ENCODE data around the gene SGPP1.
"Not testable (repeated sequence)": the region's sequence is repeated elsewhere in the genome, so short reads cannot be mapped to it uniquely, and the experiment has no call there.

Gene SGPP1

GRCh38 chr14:63673255-63673654, 54.6 kb downstream of the SGPP1 start:
- DNase-seq (ENCODE audit: low read depth in 2 of 2), result no peak

- DNase-seq (ENCODE audit: low read depth in 2 of 2), result no peak
These were observed 55.3 kb downstream of the SGPP1 start for GRCh38 chr14:63672417-63673180.

- DNase-seq (ENCODE audit: low read depth in 2 of 2), result no peak
These were observed 55.9 kb downstream of the SGPP1 start for GRCh38 chr14:63671987-63672386.

- no peak for DNase-seq (ENCODE audit: low read depth in 2 of 2)
These were observed 57.2 kb downstream of the SGPP1 start for GRCh38 chr14:63670692-63671091.

- no peak for DNase-seq (ENCODE audit: low read depth in 2 of 2)
These were observed 61.5 kb downstream of the SGPP1 start for GRCh38 chr14:63666335-63666734.

- DNase-seq (ENCODE audit: low read depth in 2 of 2), result no peak
These were observed 64.2 kb downstream of the SGPP1 start for GRCh38 chr14:63663428-63664341.

- no peak for DNase-seq (ENCODE audit: low read depth in 2 of 2)
These were observed 65.1 kb downstream of the SGPP1 start for GRCh38 chr14:63662776-63663175.

GRCh38 chr14:63661881-63662280, 66.0 kb downstream of the SGPP1 start:
- not testable (repeated sequence) for DNase-seq (ENCODE audit: low read depth in 2 of 2)

- no peak for DNase-seq (ENCODE audit: low read depth in 2 of 2)
These were observed 68.1 kb downstream of the SGPP1 start for GRCh38 chr14:63659726-63660125.

GRCh38 chr14:63656194-63656593, 71.7 kb downstream of the SGPP1 start:
- DNase-seq (ENCODE audit: low read depth in 2 of 2), result no peak

- no peak for DNase-seq (ENCODE audit: low read depth in 2 of 2)
These were observed 72.9 kb downstream of the SGPP1 start for GRCh38 chr14:63654936-63655335.

- no peak for DNase-seq (ENCODE audit: low read depth in 2 of 2)
These were observed 73.5 kb downstream of the SGPP1 start for GRCh38 chr14:63654346-63654745.

GRCh38 chr14:63652406-63652805, 75.5 kb downstream of the SGPP1 start:
- DNase-seq (ENCODE audit: low read depth in 2 of 2), result no peak

GRCh38 chr14:63650256-63650952, 77.5 kb downstream of the SGPP1 start:
- DNase-seq (ENCODE audit: low read depth in 2 of 2), result peak in 1 of 2 donors; percentile 10

GRCh38 chr14:63647696-63648410, 80.0 kb downstream of the SGPP1 start:
- no peak for DNase-seq (ENCODE audit: low read depth in 2 of 2)

- no peak for DNase-seq (ENCODE audit: low read depth in 2 of 2)
These were observed 83.1 kb downstream of the SGPP1 start for GRCh38 chr14:63644741-63645140.

- no peak for DNase-seq (ENCODE audit: low read depth in 2 of 2)
These were observed 85.0 kb downstream of the SGPP1 start for GRCh38 chr14:63642656-63643382.

- DNase-seq (ENCODE audit: low read depth in 2 of 2), result peak; percentile 49 to 74
These were observed 85.6 kb downstream of the SGPP1 start for GRCh38 chr14:63642229-63642611.

- peak; percentile 92 to 96 for DNase-seq (ENCODE audit: low read depth in 2 of 2)
These were observed 86.2 kb downstream of the SGPP1 start, which contains the start of gene WDR89 for GRCh38 chr14:63641473-63642228. TSS of gene WDR89 (minus strand) at chr14:63641871. CDS start at chr14:63599942, 41,929 bp downstream.

- DNase-seq (ENCODE audit: low read depth in 2 of 2), result no peak
These were observed 89.4 kb downstream of the SGPP1 start for GRCh38 chr14:63638493-63638892.
